Measurements from ENCODE around the gene MCOLN3.

Gene MCOLN3

GRCh38 chr1:85048296-85049064, at the start of gene MCOLN3:
MCOLN3 (minus strand) TSS chr1:85048500; CDS start chr1:85045360, 3,140 bp downstream.
- intact Hi-C loops (cut with DNase I): no loop called here
- peak in 1 of 10 donors; percentile 66 for DNase-seq

- intact Hi-C loops (cut with DNase I): no loop called here
- no peak for DNase-seq
Observed at GRCh38 chr1:85093644-85094043, 45.3 kb upstream of the MCOLN3 start.

GRCh38 chr1:85091671-85092280, 43.5 kb upstream of the MCOLN3 start:
- DNase-seq: no peak
- intact Hi-C loops (cut with DNase I): no loop called here

- no peak for DNase-seq
- intact Hi-C loops (cut with DNase I): no loop called here
Observed at GRCh38 chr1:85090225-85090624, 41.9 kb upstream of the MCOLN3 start.

- intact Hi-C loops (cut with DNase I): no loop called here
- DNase-seq: no peak
Observed at GRCh38 chr1:85089203-85089602, 40.9 kb upstream of the MCOLN3 start.

GRCh38 chr1:85088408-85088784, 40.1 kb upstream of the MCOLN3 start:
- intact Hi-C loops (cut with DNase I): no loop called here
- DNase-seq: no peak

- intact Hi-C loops (cut with DNase I): no loop called here
- DNase-seq: no peak
Observed at GRCh38 chr1:85087659-85088407, 39.5 kb upstream of the MCOLN3 start.

GRCh38 chr1:85085417-85085816, 37.1 kb upstream of the MCOLN3 start:
- intact Hi-C loops (cut with DNase I): no loop called here
- DNase-seq: no peak

- DNase-seq: no peak
- intact Hi-C loops (cut with DNase I): no loop called here
Observed at GRCh38 chr1:85078903-85079302, 30.6 kb upstream of the MCOLN3 start.

- no peak for DNase-seq
- intact Hi-C loops (cut with DNase I): no loop called here
Observed at GRCh38 chr1:85074365-85074964, 26.2 kb upstream of the MCOLN3 start.

- no peak for DNase-seq
- intact Hi-C loops (cut with DNase I): no loop called here
Observed at GRCh38 chr1:85070972-85071492, 22.7 kb upstream of the MCOLN3 start.

- intact Hi-C loops (cut with DNase I): no loop called here
- DNase-seq: no peak
Observed at GRCh38 chr1:85068846-85069245, 20.5 kb upstream of the MCOLN3 start.

- intact Hi-C loops (cut with DNase I): no loop called here
- DNase-seq: no peak
Observed at GRCh38 chr1:85065550-85065949, 17.2 kb upstream of the MCOLN3 start.

GRCh38 chr1:85062425-85063026, 14.2 kb upstream of the MCOLN3 start:
- intact Hi-C loops (cut with DNase I): no loop called here

GRCh38 chr1:85061711-85062424, 13.6 kb upstream of the MCOLN3 start:
- intact Hi-C loops (cut with DNase I): no loop called here
- peak; percentile 51 to 92 (median 72) for DNase-seq

More at GRCh38 chr1:85062425-85063026, 14.2 kb upstream of the MCOLN3 start:
- no peak for DNase-seq

GRCh38 chr1:85060038-85060437, 11.7 kb upstream of the MCOLN3 start:
- intact Hi-C loops (cut with DNase I): no loop called here
- DNase-seq: no peak

GRCh38 chr1:85059563-85059962, 11.3 kb upstream of the MCOLN3 start:
- no peak for DNase-seq
- intact Hi-C loops (cut with DNase I): no loop called here

GRCh38 chr1:85058786-85059185, 10.5 kb upstream of the MCOLN3 start:
- intact Hi-C loops (cut with DNase I): no loop called here
- DNase-seq: no peak

GRCh38 chr1:85058311-85058710, 10.0 kb upstream of the MCOLN3 start:
- no peak for DNase-seq

GRCh38 chr1:85054664-85055063, 6.4 kb upstream of the MCOLN3 start:
- DNase-seq: no peak
- intact Hi-C loops (cut with DNase I): no loop called here

More at GRCh38 chr1:85058311-85058710, 10.0 kb upstream of the MCOLN3 start:
- intact Hi-C loops (cut with DNase I): no loop called here

Data from posterior cingulate gyrus (tissue), 11 donors.